Suprapubic skin (tissue), 4 donors: ENCODE measurements around the gene ST7. TPM values are rescaled to one million over a fixed set of nuclear protein-coding genes. Genes with fewer than 3 reads are reported as not detected.

Source experiments
- DNase-seq, 2 donors: peaks; one replicate each; pipeline ENCODE4 v3.0.0-alpha.2; 2019; ENCODE audit warnings: low spot score in 2 of 2
- H3K27ac ChIP-seq: fragments of 200-600 bp; sonication (generic); one replicate; pipeline ENCODE4 v1.5.1; 2019
- H3K27me3 ChIP-seq: fragments of 200-600 bp; sonication (generic); one replicate; pipeline ENCODE4 v1.5.1; 2019
- H3K36me3 ChIP-seq: fragments of 200-600 bp; sonication (generic); one replicate; pipeline ENCODE4 v1.5.1; 2019
- H3K4me1 ChIP-seq: fragments of 200-600 bp; sonication (generic); one replicate; pipeline ENCODE4 v1.5.1; 2019
- H3K4me3 ChIP-seq: fragments of 200-600 bp; sonication (generic); one replicate; pipeline ENCODE4 v1.5.1; 2019; ENCODE audit warnings: mild to moderate bottlenecking
- H3K9me3 ChIP-seq: fragments of 200-600 bp; sonication (generic); one replicate; pipeline ENCODE4 v1.5.1; 2019
- EP300 ChIP-seq: sonication (generic); formaldehyde crosslinking; IDR thresholded peaks from one replicate; pipeline ENCODE4 v1.6.1; 2017; ENCODE audit warnings: antibody characterized with exemption
- POLR2A ChIP-seq, 2 donors: fragments of 450-650 bp; IDR thresholded peaks; one replicate each; pipeline ENCODE4 v1.6.1; 2017; ENCODE audit warnings: antibody characterized with exemption in 2 of 2, mild to moderate bottlenecking in 2 of 2, moderate library complexity in 2 of 2
- POLR2AphosphoS5 ChIP-seq, 3 donors: sonication (generic); formaldehyde crosslinking; IDR thresholded peaks; one replicate each; pipeline ENCODE4 v1.6.1; 2017; ENCODE audit warnings: antibody characterized with exemption in 3 of 3
- WGBS: methylation state at CpG from one replicate; pipeline ENCODE4 v1.1.5; 2018; 5-methylcytosine and 5-hydroxymethylcytosine counted together
- total RNA-seq, 4 donors: library from RNA; depleted of rRNA; stranded (reverse); fragments of >200 nt; gene quantifications; one replicate each; pipeline ENCODE4 v1.1.0, GENCODE V29; 2016
- TF ChIP-seq, protein P1 (sequence below), 2 donors: fragments of 200-600 bp in 1 of 2; fragments of 450-650 bp in 1 of 2; sonication (generic) in 1 of 2; IDR thresholded peaks; one replicate each; pipeline ENCODE4 v1.5.1; 2016 to 2019; ENCODE audit warnings: antibody characterized with exemption in 2 of 2, mild to moderate bottlenecking in 1 of 2, moderate library complexity in 1 of 2

Gene ST7
- total RNA-seq, 4 donors from 2014 or later, result 13.1 to 28.2 (median 18.6) TPM

DNA sequence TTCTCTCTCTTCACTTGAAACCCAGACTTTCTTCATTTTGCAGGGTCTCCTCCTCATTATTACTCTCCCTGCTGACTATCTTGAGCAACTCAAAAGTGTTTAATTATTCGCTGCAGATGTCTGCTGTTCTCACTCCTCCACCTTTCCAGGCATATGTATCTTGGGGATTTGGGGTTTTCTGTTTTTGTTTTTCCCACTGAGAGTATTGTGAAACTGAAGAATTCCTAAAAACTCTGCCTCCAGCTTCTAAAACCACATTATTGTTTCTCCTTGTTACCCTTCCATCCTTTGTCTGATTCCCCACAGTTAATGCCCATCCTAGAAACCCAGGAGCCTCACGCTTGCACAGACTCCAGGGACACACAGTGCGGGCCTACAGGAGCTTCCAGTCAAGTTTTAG, 318.3 kb downstream of the ST7 start:
- H3K27ac ChIP-seq, result no peak overlapping the region

GRCh38 chr7:117272017-117272759, 318.9 kb downstream of the ST7 start:
- H3K27ac ChIP-seq, result no peak overlapping the region
- TF ChIP-seq EP300, result no peak
- TF ChIP-seq, protein P1, sequence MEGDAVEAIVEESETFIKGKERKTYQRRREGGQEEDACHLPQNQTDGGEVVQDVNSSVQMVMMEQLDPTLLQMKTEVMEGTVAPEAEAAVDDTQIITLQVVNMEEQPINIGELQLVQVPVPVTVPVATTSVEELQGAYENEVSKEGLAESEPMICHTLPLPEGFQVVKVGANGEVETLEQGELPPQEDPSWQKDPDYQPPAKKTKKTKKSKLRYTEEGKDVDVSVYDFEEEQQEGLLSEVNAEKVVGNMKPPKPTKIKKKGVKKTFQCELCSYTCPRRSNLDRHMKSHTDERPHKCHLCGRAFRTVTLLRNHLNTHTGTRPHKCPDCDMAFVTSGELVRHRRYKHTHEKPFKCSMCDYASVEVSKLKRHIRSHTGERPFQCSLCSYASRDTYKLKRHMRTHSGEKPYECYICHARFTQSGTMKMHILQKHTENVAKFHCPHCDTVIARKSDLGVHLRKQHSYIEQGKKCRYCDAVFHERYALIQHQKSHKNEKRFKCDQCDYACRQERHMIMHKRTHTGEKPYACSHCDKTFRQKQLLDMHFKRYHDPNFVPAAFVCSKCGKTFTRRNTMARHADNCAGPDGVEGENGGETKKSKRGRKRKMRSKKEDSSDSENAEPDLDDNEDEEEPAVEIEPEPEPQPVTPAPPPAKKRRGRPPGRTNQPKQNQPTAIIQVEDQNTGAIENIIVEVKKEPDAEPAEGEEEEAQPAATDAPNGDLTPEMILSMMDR (IDR thresholded peaks at IDR 0.05), result no peak
- TF ChIP-seq POLR2A (IDR thresholded peaks at IDR 0.05), result no peak
- no peak for TF ChIP-seq POLR2AphosphoS5 (IDR thresholded peaks at IDR 0.05)
- 84% methylated on average over 2 of the region's 2 CpGs for WGBS
- peaks cover 10% of the 10 kb centered on the region for H3K4me1 ChIP-seq
- H3K36me3 ChIP-seq, result no peaks in the 10 kb centered on the region
- H3K9me3 ChIP-seq, result no peaks in the 10 kb centered on the region
- no peaks in the 10 kb centered on the region for H3K27me3 ChIP-seq
- no peak overlapping the region for H3K4me3 ChIP-seq
- DNase-seq, result no peak

More for the DNA sequence above, 318.3 kb downstream of the ST7 start:
- peaks cover 10% of the 10 kb centered on the region for H3K4me1 ChIP-seq
- no peak for DNase-seq
- no peaks in the 10 kb centered on the region for H3K36me3 ChIP-seq
- no peak overlapping the region for H3K4me3 ChIP-seq
- H3K27me3 ChIP-seq, result no peaks in the 10 kb centered on the region
- H3K9me3 ChIP-seq, result no peaks in the 10 kb centered on the region
- no peak for TF ChIP-seq EP300
- no peak for TF ChIP-seq POLR2A (IDR thresholded peaks at IDR 0.05)
- TF ChIP-seq, protein P1 (IDR thresholded peaks at IDR 0.05), result no peak
- TF ChIP-seq POLR2AphosphoS5 (IDR thresholded peaks at IDR 0.05), result no peak
- 87% methylated on average over 3 of the region's 3 CpGs for WGBS

DNA sequence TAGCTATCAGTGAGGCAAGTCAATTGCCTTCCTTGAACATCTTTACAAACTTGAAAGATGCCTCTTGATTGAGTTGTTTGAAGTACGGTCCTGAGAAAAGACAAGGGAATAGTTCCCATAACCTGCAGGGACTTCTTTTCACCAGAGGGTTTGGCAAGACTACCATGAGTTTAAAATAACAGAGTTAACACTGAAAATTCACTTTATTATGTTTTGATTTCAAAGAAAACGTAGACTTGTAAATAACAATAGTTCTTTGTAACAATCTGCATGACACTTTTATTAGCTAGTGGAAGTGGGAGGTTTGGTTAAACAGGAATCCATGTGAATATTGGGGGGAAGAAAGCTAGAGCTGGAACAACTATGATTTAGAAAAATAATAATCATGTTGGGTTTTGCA, 320.0 kb downstream of the ST7 start:
- WGBS, result 53% methylated on average over 2 of the region's 2 CpGs
- H3K27me3 ChIP-seq, result no peaks in the 10 kb centered on the region
- H3K4me1 ChIP-seq, result peaks cover 10% of the 10 kb centered on the region
- no peak overlapping the region for H3K4me3 ChIP-seq
- DNase-seq, result no peak
- H3K27ac ChIP-seq, result no peak overlapping the region
- TF ChIP-seq POLR2A (IDR thresholded peaks at IDR 0.05) (no peak), EP300 (no peak), POLR2AphosphoS5 (IDR thresholded peaks at IDR 0.05) (no peak)
- TF ChIP-seq, protein P1 (IDR thresholded peaks at IDR 0.05), result no peak
- H3K9me3 ChIP-seq, result no peaks in the 10 kb centered on the region
- no peaks in the 10 kb centered on the region for H3K36me3 ChIP-seq

GRCh38 chr7:117273814-117274225, 320.5 kb downstream of the ST7 start:
- 52% methylated on average over 11 of the region's 11 CpGs for WGBS
- Histone ChIP-seq H3K4me1 (peaks cover 10% of the 10 kb centered on the region), H3K27ac (no peak overlapping the region), H3K27me3 (no peaks in the 10 kb centered on the region), H3K4me3 (no peak overlapping the region), H3K36me3 (no peaks in the 10 kb centered on the region), H3K9me3 (no peaks in the 10 kb centered on the region)
- TF ChIP-seq POLR2A (IDR thresholded peaks at IDR 0.05) (no peak), EP300 (no peak), POLR2AphosphoS5 (IDR thresholded peaks at IDR 0.05) (no peak)
- TF ChIP-seq, protein P1 (IDR thresholded peaks at IDR 0.05), result no peak
- no peak for DNase-seq

GRCh38 chr7:117274951-117275350, 321.6 kb downstream of the ST7 start:
- Histone ChIP-seq H3K27me3 (no peaks in the 10 kb centered on the region), H3K4me3 (no peak overlapping the region), H3K36me3 (no peaks in the 10 kb centered on the region), H3K9me3 (no peaks in the 10 kb centered on the region), H3K4me1 (peaks cover 12% of the 10 kb centered on the region), H3K27ac (no peak overlapping the region)
- no peak for DNase-seq
- no peak for TF ChIP-seq EP300
- TF ChIP-seq POLR2AphosphoS5 (IDR thresholded peaks at IDR 0.05), result no peak
- TF ChIP-seq, protein P1 (IDR thresholded peaks at IDR 0.05), result no peak
- TF ChIP-seq POLR2A (IDR thresholded peaks at IDR 0.05), result no peak
- WGBS, result 68% methylated on average over 4 of the region's 4 CpGs
